Neutrophil (primary cell): ENCODE data around the gene PDE4D.

ENCODE experiments used
- H3K27ac ChIP-seq: fragments of 200-600 bp; sonication (generic); 2 replicates; pipeline ENCODE4 v1.5.1; 2016; ENCODE audit warnings: mild to moderate bottlenecking, moderate library complexity
- H3K27me3 ChIP-seq: fragments of 200-600 bp; sonication (generic); 2 replicates; pipeline ENCODE4 v1.6.0; 2016; ENCODE audit warnings: mild to moderate bottlenecking
- H3K36me3 ChIP-seq: fragments of 200-600 bp; sonication (generic); 2 replicates; pipeline ENCODE4 v1.5.1; 2017
- H3K4me1 ChIP-seq, 2 experiments: fragments of 200-600 bp in 1 of 2; sonication (generic) in 1 of 2; 1 replicate in 1 of 2; 2 replicates in 1 of 2; pipeline versions ENCODE4 v1.5.1 to v1.6.1; 2013 to 2016; ENCODE audit warnings: low read depth in 1 of 2, low read length in 1 of 2, mild to moderate bottlenecking in 1 of 2, moderate library complexity in 1 of 2; ENCODE audit not compliant: control insufficient read depth in 1 of 2, insufficient read depth in 1 of 2
- H3K4me3 ChIP-seq, 2 experiments: fragments of 200-600 bp in 1 of 2; sonication (generic) in 1 of 2; 1 replicate in 1 of 2; 2 replicates in 1 of 2; pipeline ENCODE4 v1.5.1; 2013 to 2016; ENCODE audit warnings: low read depth in 1 of 2, low read length in 1 of 2, mild to moderate bottlenecking in 1 of 2, moderate library complexity in 1 of 2
- H3K9me3 ChIP-seq: fragments of 200-600 bp; sonication (generic); 2 replicates; pipeline ENCODE4 v1.5.1; 2016
- TF ChIP-seq, protein P1 (sequence below): fragments of 200-600 bp; sonication (generic); IDR thresholded peaks from 2 replicates; pipeline ENCODE4 v1.5.1; 2016; ENCODE audit warnings: antibody characterized with exemption

PDE4D gene

DNA sequence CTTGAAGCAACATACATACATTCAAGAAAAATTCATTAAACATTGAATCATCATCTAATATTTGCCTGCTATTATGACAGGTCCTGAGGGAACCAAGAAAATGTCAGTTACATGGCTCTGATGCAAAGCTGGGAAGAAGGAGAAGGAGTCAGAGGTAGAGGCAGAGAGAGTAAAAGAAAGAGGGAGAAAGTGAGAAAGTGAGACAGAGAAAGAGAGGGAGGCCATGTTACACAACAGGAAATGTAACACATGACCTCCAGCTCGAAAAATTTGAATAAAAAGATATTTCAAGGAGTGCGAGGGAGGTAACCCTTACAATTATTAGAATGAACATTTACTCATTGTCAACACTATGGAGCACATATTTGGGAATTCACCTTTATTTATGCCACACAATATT, 189.7 kb downstream of the PDE4D start:
- no peaks in the 10 kb centered on the region for H3K4me1 ChIP-seq
- no peak overlapping the region for H3K4me3 ChIP-seq
- H3K27me3 ChIP-seq = no peaks in the 10 kb centered on the region
- TF ChIP-seq, protein P1, sequence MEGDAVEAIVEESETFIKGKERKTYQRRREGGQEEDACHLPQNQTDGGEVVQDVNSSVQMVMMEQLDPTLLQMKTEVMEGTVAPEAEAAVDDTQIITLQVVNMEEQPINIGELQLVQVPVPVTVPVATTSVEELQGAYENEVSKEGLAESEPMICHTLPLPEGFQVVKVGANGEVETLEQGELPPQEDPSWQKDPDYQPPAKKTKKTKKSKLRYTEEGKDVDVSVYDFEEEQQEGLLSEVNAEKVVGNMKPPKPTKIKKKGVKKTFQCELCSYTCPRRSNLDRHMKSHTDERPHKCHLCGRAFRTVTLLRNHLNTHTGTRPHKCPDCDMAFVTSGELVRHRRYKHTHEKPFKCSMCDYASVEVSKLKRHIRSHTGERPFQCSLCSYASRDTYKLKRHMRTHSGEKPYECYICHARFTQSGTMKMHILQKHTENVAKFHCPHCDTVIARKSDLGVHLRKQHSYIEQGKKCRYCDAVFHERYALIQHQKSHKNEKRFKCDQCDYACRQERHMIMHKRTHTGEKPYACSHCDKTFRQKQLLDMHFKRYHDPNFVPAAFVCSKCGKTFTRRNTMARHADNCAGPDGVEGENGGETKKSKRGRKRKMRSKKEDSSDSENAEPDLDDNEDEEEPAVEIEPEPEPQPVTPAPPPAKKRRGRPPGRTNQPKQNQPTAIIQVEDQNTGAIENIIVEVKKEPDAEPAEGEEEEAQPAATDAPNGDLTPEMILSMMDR = no peak
- peaks cover 3% of the 10 kb centered on the region for H3K36me3 ChIP-seq
- H3K9me3 ChIP-seq = no peaks in the 10 kb centered on the region
- no peak overlapping the region for H3K27ac ChIP-seq

DNA sequence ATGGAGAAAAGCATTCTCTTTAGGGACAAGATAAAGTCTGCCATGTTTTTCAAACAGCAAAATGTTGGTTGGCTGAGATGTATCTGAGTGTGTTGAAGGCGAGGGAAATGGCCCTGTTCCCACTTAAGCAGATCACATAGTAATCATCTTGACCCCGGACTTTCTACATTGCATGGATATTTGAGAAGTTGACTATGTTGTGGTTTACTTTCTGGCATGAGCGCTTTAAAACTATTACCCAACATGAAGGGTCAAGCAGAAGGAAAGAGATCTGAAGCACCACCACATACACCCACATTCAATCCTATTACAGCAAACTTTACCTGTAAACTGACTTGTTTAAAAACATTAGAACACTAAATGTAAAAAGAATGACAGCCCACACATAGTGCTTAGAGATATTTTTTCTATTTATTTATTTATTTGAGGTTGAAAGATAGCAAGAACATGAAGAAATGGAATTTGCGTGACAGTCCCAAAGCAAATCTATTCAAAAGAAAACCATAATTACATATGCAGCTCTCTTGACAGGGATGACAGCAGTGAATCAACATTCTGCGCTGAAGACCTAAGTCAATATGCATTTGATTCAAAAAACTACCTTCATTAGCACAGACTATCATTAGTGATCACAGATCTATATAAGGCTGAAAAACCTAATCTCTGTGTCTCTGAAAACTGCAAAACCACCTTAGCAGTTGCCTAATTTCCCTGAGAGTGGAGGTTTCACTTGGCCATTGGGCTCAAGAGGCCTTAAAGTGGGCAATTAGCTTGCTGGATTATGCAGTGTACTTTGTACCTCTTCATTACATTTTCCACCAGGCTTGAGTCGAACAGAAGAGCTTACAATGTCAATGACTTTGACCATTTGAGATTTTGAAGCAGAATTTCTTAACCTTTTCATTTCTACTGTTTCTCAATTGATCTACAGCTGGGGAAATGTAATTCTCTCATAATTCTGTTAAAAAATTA, 195.0 kb downstream of the PDE4D start:
- H3K27ac ChIP-seq = no peak overlapping the region
- TF ChIP-seq, protein P1 = no peak
- no peaks in the 10 kb centered on the region for H3K4me1 ChIP-seq
- H3K4me3 ChIP-seq = no peak overlapping the region
- H3K36me3 ChIP-seq = peaks cover 3% of the 10 kb centered on the region
- no peaks in the 10 kb centered on the region for H3K27me3 ChIP-seq
- no peaks in the 10 kb centered on the region for H3K9me3 ChIP-seq

DNA sequence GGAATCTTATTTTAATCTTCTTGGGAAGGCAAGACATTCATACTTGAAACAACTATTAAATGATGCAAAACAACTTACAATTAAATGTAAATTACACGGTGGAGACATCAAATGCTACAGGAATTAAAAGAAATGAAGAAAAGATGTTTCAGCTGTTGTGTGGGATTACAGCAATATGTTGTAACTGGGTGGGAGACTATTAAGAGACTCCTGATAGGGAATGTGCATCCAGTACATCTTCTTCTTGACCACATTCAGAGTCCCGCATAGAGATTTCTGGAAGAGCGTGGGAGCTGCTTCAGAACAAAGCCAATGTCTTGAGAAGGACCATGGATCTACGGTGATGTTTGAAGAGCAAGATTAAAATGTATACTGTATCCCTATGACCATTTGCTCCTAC, 199.1 kb downstream of the PDE4D start:
- TF ChIP-seq, protein P1 = no peak
- Histone ChIP-seq H3K36me3 (no peaks in the 10 kb centered on the region), H3K27ac (no peak overlapping the region), H3K4me3 (no peak overlapping the region), H3K27me3 (no peaks in the 10 kb centered on the region), H3K9me3 (no peaks in the 10 kb centered on the region), H3K4me1 (no peaks in the 10 kb centered on the region)

DNA sequence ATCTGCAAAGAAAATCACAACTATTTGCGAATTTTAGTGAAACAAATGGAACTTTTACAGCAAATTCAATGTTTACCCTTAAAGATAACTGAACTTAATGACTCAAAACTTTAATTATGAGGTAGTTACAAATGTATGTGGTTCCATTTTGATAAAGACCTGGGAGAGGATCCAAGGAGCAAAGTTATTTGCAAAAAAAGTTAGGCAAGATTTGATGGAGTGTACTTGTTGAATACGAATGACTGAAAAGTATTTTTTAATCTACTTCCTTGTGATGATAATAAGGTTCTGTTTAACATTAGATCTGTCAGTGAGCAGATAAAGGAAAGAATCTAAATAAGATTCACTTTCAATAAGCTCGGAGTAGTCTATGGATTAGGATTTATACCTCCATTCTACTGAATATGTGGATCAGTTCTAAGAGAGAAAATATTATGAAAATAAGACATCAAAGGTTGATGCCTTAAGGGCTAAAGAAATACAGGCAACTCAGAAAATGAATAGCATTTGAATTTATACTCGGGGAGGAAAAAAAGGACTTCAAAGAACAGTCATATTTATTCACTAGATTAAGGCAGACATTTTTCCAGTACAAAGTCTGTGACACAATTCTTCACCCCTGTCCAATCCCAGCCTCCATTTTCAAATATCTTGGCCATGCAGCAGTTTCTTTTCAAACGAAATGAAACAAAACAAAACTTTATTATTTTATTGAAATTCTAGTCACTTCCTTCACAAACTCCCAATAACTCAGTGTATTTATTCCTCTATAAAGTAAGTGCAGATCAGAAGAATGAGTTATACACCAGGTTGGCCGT, 199.8 kb downstream of the PDE4D start:
- Histone ChIP-seq H3K4me3 (no peak overlapping the region), H3K27ac (no peak overlapping the region), H3K36me3 (no peaks in the 10 kb centered on the region), H3K9me3 (no peaks in the 10 kb centered on the region), H3K4me1 (no peaks in the 10 kb centered on the region), H3K27me3 (no peaks in the 10 kb centered on the region)
- TF ChIP-seq, protein P1 = no peak

DNA sequence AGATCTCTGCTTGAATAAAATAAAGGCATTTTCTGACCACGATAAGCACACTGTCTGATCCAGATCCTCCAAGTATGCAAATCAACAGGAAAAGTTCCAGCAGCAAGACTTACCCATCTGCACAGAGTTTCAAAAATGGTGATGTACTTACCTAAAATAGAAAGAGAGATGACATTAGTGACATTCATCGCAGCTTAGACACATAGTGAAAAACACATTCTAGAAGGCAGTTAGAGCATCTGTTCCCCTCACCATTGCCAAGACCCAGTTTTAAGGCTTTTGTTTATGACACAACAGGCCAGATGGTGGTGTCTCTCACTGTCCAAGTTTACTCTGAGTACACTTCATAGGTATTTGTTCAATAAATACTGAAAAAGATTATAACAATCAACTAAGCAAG, 207.7 kb downstream of the PDE4D start:
- no peaks in the 10 kb centered on the region for H3K9me3 ChIP-seq
- H3K4me1 ChIP-seq = peaks cover 0 to 6% of the 10 kb centered on the region in 2 experiments
- no peak overlapping the region for H3K4me3 ChIP-seq
- no peaks in the 10 kb centered on the region for H3K36me3 ChIP-seq
- H3K27me3 ChIP-seq = no peaks in the 10 kb centered on the region
- no peak overlapping the region for H3K27ac ChIP-seq
- TF ChIP-seq, protein P1 = no peak
